B cell (primary cell): Measurements from ENCODE around the gene ADK. TPM values are rescaled to one million over a fixed set of nuclear protein-coding genes. Genes with fewer than 3 reads are reported as not detected.

Experiments
- ATAC-seq: fragments of 200-7000 bp; cut with Tn5 transposase; one replicate; pipeline ENCODE4 v1.10.0; 2021; ENCODE audit warnings: low read depth, mild to moderate bottlenecking, moderate number of reproducible peaks, moderate library complexity
- CTCF ChIA-PET: fragments of 350-600 bp; sonication (Branson Sonifier 250); formaldehyde crosslinking; loops from one replicate; lab custom pipeline; 2021; ENCODE audit warnings: antibody characterized with exemption, inconsistent platforms; lab: Charles Lee
- POLR2A ChIA-PET: fragments of 350-600 bp; sonication (Branson Sonifier 250); formaldehyde crosslinking; loops from one replicate; lab custom pipeline; 2021; ENCODE audit warnings: antibody characterized with exemption; lab: Charles Lee
- DNase-seq: peaks from one replicate; pipeline ENCODE4 v3.0.0; 2013
- H2AFZ ChIP-seq: 2 replicates; pipeline ENCODE4 v1.6.1; 2012; ENCODE audit warnings: mild to moderate bottlenecking, low read depth, low read length; ENCODE audit not compliant: insufficient read depth, poor library complexity, severe bottlenecking
- H3K27ac ChIP-seq, 2 donors: 1 replicate in 1 of 2; 2 replicates in 1 of 2; pipeline ENCODE4 v1.5.1; 2012 to 2013; ENCODE audit warnings: low read length in 2 of 2, mild to moderate bottlenecking in 2 of 2, moderate library complexity in 1 of 2
- H3K27me3 ChIP-seq, 4 experiments: fragments of 200-600 bp in 1 of 4; sonication (generic) in 1 of 4; replicated peaks in 1 of 4; 1 replicate in 2 of 4; 2 replicates in 2 of 4; pipeline versions ENCODE4 v1.6.1 to v1.7.0; 2013 to 2016; ENCODE audit warnings: low read length in 3 of 4, mild to moderate bottlenecking in 2 of 4, mixed read lengths in 1 of 4, moderate library complexity in 1 of 4; ENCODE audit not compliant: insufficient read depth in 4 of 4, control insufficient read depth in 3 of 4; ENCODE audit errors: control extremely low read depth in 1 of 4
- H3K36me3 ChIP-seq, 2 experiments: replicated peaks in 1 of 2; 1 replicate in 1 of 2; 2 replicates in 1 of 2; pipeline versions ENCODE4 v1.6.1 to v1.7.1; 2013; ENCODE audit warnings: low read length in 1 of 2; ENCODE audit not compliant: insufficient read depth in 2 of 2, control insufficient read depth in 1 of 2; ENCODE audit errors: control extremely low read depth in 1 of 2, extremely low read depth in 1 of 2
- H3K4me1 ChIP-seq, 2 donors: fragments of 200-600 bp in 1 of 2; sonication (generic) in 1 of 2; 1 replicate in 1 of 2; 2 replicates in 1 of 2; pipeline versions ENCODE4 v1.5.1 to v1.6.1; 2013 to 2017; ENCODE audit warnings: low read length in 2 of 2; ENCODE audit not compliant: control insufficient read depth in 2 of 2, insufficient read depth in 2 of 2
- H3K4me2 ChIP-seq: replicated peaks from 2 replicates; pipeline ENCODE3; 2012; ENCODE audit warnings: mild to moderate bottlenecking, low read depth, low read length; ENCODE audit not compliant: poor library complexity, severe bottlenecking
- H3K4me3 ChIP-seq, 5 experiments: fragments of 200-600 bp in 1 of 5; sonication (generic) in 1 of 5; 1 replicate in 3 of 5; 2 replicates in 2 of 5; pipeline versions ENCODE4 v1.5.1 to v1.7.0; 2011 to 2016; ENCODE audit warnings: low read length in 4 of 5, mild to moderate bottlenecking in 4 of 5, low read depth in 2 of 5, control low read depth in 1 of 5, moderate library complexity in 1 of 5; ENCODE audit not compliant: insufficient read depth in 1 of 5; ENCODE audit errors: control extremely low read depth in 1 of 5, extremely low read depth in 1 of 5
- H3K79me2 ChIP-seq: fragments of 200-600 bp; sonication (generic); one replicate; pipeline ENCODE4 v1.6.0; 2016; ENCODE audit warnings: low read length; ENCODE audit not compliant: control insufficient read depth, insufficient read depth
- H3K9ac ChIP-seq: fragments of 200-600 bp; sonication (generic); 2 replicates; pipeline ENCODE4 v1.6.1; 2017; ENCODE audit warnings: mild to moderate bottlenecking, low read length, moderate library complexity
- H3K9me3 ChIP-seq, 3 donors: one replicate each; pipeline versions ENCODE4 v1.6.1 to v1.7.1; 2013; ENCODE audit warnings: low read length in 2 of 3; ENCODE audit not compliant: control insufficient read depth in 2 of 3, insufficient read depth in 1 of 3; ENCODE audit errors: control extremely low read depth in 1 of 3
- H4K20me1 ChIP-seq: 2 replicates; pipeline ENCODE4 v1.6.0; 2012; ENCODE audit warnings: mild to moderate bottlenecking, low read length; ENCODE audit not compliant: insufficient read depth, control insufficient read depth, poor library complexity, severe bottlenecking
- H3K27ac Mint-ChIP-seq: one replicate; pipeline ENCODE4 v1.8.0; 2021; ENCODE audit warnings: mixed read lengths
- H3K27me3 Mint-ChIP-seq: one replicate; pipeline ENCODE4 v1.8.0; 2021; ENCODE audit warnings: mixed read lengths
- H3K4me1 Mint-ChIP-seq: one replicate; pipeline ENCODE4 v1.8.0; 2021; ENCODE audit warnings: mixed read lengths
- H3K4me3 Mint-ChIP-seq: one replicate; pipeline ENCODE4 v1.8.0; 2021; ENCODE audit warnings: mixed read lengths
- H3K9me3 Mint-ChIP-seq: one replicate; pipeline ENCODE4 v1.8.0; 2022; ENCODE audit warnings: mixed read lengths; ENCODE audit not compliant: insufficient read depth
- CTCF ChIP-seq: fragments of 200-600 bp; IDR thresholded peaks from one replicate; pipeline ENCODE4 v1.8.0; 2022; ENCODE audit warnings: antibody characterized with exemption, mild to moderate bottlenecking
- EZH2 ChIP-seq: IDR thresholded peaks from 2 replicates; pipeline ENCODE4 v1.6.1; 2012; ENCODE audit warnings: borderline replicate concordance, low read depth, mild to moderate bottlenecking, moderate library complexity, low read length; ENCODE audit not compliant: insufficient read depth, poor library complexity, severe bottlenecking
- WGBS: methylation state at CpG from one replicate; pipeline ENCODE4 v1.1.5; 2013; ENCODE audit warnings: missing lambda C conversion rate; ENCODE audit not compliant: insufficient coverage; 5-methylcytosine and 5-hydroxymethylcytosine counted together
- intact Hi-C: fragments of 100-400 bp; cut with micrococcal nuclease; formaldehyde crosslinking; loops from one replicate; pipeline ENCODE4 v1.10.0; 2022
- polyA plus RNA-seq: library from polyadenylated mRNA; depleted of rRNA; stranded (reverse); fragments of >200 nt; gene quantifications from 2 replicates; pipeline ENCODE4 v1.2.3, GENCODE V29; 2012
- total RNA-seq, 2 donors: library from RNA; stranded (reverse); fragments of 120-200 nt in 1 of 2; gene quantifications; 1 replicate in 1 of 2; 2 replicates in 1 of 2; pipeline versions ENCODE4 v1.2.3 to v1.2.4, GENCODE V29; 2013 to 2022

The ADK gene
- total and polyA plus RNA-seq, 2 donors (not counting 1 experiment from before 2014, with no cell fraction given): 37.2 to 52.6 TPM

- peak; percentile 96 for ATAC-seq
- Histone ChIP-seq H3K9me3 (no peaks in the 10 kb centered on the region), H3K79me2 (peaks cover 99% of the 10 kb centered on the region), H3K4me1 (peaks cover 30 to 57% of the 10 kb centered on the region in 2 donors), H3K36me3 (no peaks in the 10 kb centered on the region), H3K9ac (peak overlapping the region; percentile 14), H4K20me1 (peaks cover 15% of the 10 kb centered on the region), H3K4me2 (peak overlapping the region; percentile 59), H3K4me3 (peak overlapping the region in 3 of 5 experiments; percentile 9 to 25 (median 15)), H3K27ac (peak overlapping the region; percentile 68 to 80), H3K27me3 (no peaks in the 10 kb centered on the region), H2AFZ (peak overlapping the region; percentile 63)
- WGBS: 5% methylated on average over 2 of the region's 3 CpGs
- H3K4me1 Mint-ChIP-seq: peaks cover 74% of the 10 kb centered on the region
- POLR2A ChIA-PET: interaction anchor here (0.6 to 1.2 kb wide), 7 partner anchors 8 to 41 kb away, joined by 3 to 8 read pairs (median 4); partner anchors contain the start of genes ADK and AP3M1
- intact Hi-C loops: loop anchor here (1.0 kb wide), 2 partner anchors 13 to 39 kb away; partner anchors contain the start of gene ADK
- H3K9me3 Mint-ChIP-seq: no peaks in the 10 kb centered on the region
- DNase-seq: peak; percentile 69
- no peak for TF ChIP-seq CTCF
- no peak for TF ChIP-seq EZH2
- no peaks in the 10 kb centered on the region for H3K27me3 Mint-ChIP-seq
- CTCF ChIA-PET: interaction anchor here (0.6 to 3.5 kb wide), 10 partner anchors 8 to 310 kb away, joined by 3 to 20 read pairs (median 4); partner anchors contain the start of genes ADK and AP3M1
- H3K27ac Mint-ChIP-seq: peak overlapping the region; percentile 95
- H3K4me3 Mint-ChIP-seq: peak overlapping the region; percentile 77
These were observed 39.0 kb downstream of the ADK start for GRCh38 chr10:74189999-74190421.

GRCh38 chr10:74190494-74190893 is 39.5 kb downstream of the ADK start:
- Histone ChIP-seq H3K4me3 (peak overlapping the region in 2 of 5 experiments; percentile 9 to 25), H3K79me2 (peaks cover 99% of the 10 kb centered on the region), H2AFZ (peak overlapping the region; percentile 63), H3K27me3 (no peaks in the 10 kb centered on the region), H3K4me1 (peaks cover 30 to 57% of the 10 kb centered on the region in 2 donors), H4K20me1 (peaks cover 20% of the 10 kb centered on the region), H3K27ac (peak overlapping the region; percentile 68 to 80), H3K9me3 (no peaks in the 10 kb centered on the region), H3K36me3 (no peaks in the 10 kb centered on the region), H3K4me2 (peak overlapping the region; percentile 59), H3K9ac (peak overlapping the region; percentile 14)
- H3K9me3 Mint-ChIP-seq: no peaks in the 10 kb centered on the region
- no peaks in the 10 kb centered on the region for H3K27me3 Mint-ChIP-seq
- TF ChIP-seq CTCF (no peak), EZH2 (no peak)
- ChIA-PET POLR2A (interaction anchor here (0.7 to 1.2 kb wide), 7 partner anchors 9 to 411 kb away, joined by 3 to 8 read pairs (median 4); partner anchors contain the start of genes ADK and AP3M1), CTCF (interaction anchor here (0.6 to 3.5 kb wide), 9 partner anchors 9 to 310 kb away, joined by 3 to 20 read pairs (median 3); partner anchors contain the start of genes ADK and AP3M1)
- peak overlapping the region; percentile 95 for H3K27ac Mint-ChIP-seq
- DNase-seq (no peak), ATAC-seq (no peak)
- H3K4me3 Mint-ChIP-seq: peak overlapping the region; percentile 77
- peaks cover 74% of the 10 kb centered on the region for H3K4me1 Mint-ChIP-seq
- intact Hi-C loops: loop anchor here (1.0 kb wide), 2 partner anchors 13 to 39 kb away; partner anchors contain the start of gene ADK
